WTC11 (cell line): Measurements from ENCODE around the gene CCDC185.

ENCODE experiments used
- CTCF ChIP-seq: fragments of 200-600 bp; IDR thresholded peaks from 2 replicates; pipeline ENCODE4 v1.8.0; 2022; ENCODE audit warnings: antibody characterized with exemption
- JUN ChIP-seq: sonication (generic); formaldehyde crosslinking; IDR thresholded peaks from 2 replicates; pipeline ENCODE4 v1.8.0; 2023; ENCODE audit warnings: mild to moderate bottlenecking, missing genetic modification reagents
- NR1H2 ChIP-seq: sonication (generic); formaldehyde crosslinking; IDR thresholded peaks from 2 replicates; pipeline ENCODE4 v1.9.0; 2021; ENCODE audit warnings: mild to moderate bottlenecking, moderate library complexity, missing genetic modification reagents
- SP1 ChIP-seq: sonication (generic); formaldehyde crosslinking; conservative IDR thresholded peaks from 2 replicates; pipeline ENCODE4 v1.8.1; 2022; ENCODE audit warnings: missing genetic modification reagents
- ZNF138 ChIP-seq: sonication (generic); formaldehyde crosslinking; conservative IDR thresholded peaks from 2 replicates; pipeline ENCODE4 v1.8.1; 2022; ENCODE audit warnings: mild to moderate bottlenecking, moderate library complexity, missing genetic modification reagents
- ZNF416 ChIP-seq: fragments of 250-450 bp; sonication (Bioruptor Pico); IDR thresholded peaks from 2 replicates; pipeline ENCODE4 v1.9.0; 2021; ENCODE audit warnings: mild to moderate bottlenecking, inconsistent platforms

- TF ChIP-seq CTCF (no peak), ZNF416 (CRISPR knock-in tag) (no peak), SP1 (no peak), JUN (CRISPR knock-in tag) (no peak), ZNF138 (CRISPR knock-in tag) (no peak), NR1H2 (no peak)
Measured at GRCh38 chr1:223393275-223394214, at the start of gene CCDC185.
